ENCODE measurements around the gene LPGAT1.

Gene LPGAT1

DNA sequence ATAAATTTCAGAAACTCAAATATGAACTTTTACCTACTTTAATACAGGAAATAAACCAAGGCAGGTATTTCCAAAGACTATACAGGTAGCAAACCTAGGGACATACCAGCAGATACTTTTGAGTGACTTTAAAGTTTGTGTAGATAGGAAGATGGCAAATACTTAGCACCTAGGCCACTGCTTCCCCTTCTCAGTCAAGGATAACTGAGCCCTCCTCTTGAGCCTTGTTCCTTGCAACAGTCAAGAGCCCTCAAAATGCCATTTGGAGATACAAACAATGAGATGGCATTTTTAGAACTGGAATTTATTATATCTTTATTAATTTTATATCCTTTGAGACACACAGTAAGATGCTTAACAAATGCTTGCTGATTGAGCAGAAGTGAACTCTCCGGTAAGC lies 65.9 kb downstream of the LPGAT1 start:
- Histone ChIP-seq H3K4me3 (no peak overlapping the region), H3K27ac (no peak overlapping the region)
- DNase-seq (ENCODE audit: low spot score), result no peak
- no peak for TF ChIP-seq CTCF (IDR thresholded peaks at IDR 0.05)

- no peak for TF ChIP-seq CTCF (IDR thresholded peaks at IDR 0.05)
- DNase-seq (ENCODE audit: low spot score), result no peak
- Histone ChIP-seq H3K4me3 (no peak overlapping the region), H3K27ac (no peak overlapping the region)
Measured at GRCh38 chr1:211762206-211762605, 68.4 kb downstream of the LPGAT1 start.

GRCh38 chr1:211761400-211761799 lies 69.2 kb downstream of the LPGAT1 start:
- DNase-seq (ENCODE audit: low spot score), result no peak
- Histone ChIP-seq H3K27ac (no peak overlapping the region), H3K4me3 (no peak overlapping the region)
- TF ChIP-seq CTCF (IDR thresholded peaks at IDR 0.05), result no peak

DNA sequence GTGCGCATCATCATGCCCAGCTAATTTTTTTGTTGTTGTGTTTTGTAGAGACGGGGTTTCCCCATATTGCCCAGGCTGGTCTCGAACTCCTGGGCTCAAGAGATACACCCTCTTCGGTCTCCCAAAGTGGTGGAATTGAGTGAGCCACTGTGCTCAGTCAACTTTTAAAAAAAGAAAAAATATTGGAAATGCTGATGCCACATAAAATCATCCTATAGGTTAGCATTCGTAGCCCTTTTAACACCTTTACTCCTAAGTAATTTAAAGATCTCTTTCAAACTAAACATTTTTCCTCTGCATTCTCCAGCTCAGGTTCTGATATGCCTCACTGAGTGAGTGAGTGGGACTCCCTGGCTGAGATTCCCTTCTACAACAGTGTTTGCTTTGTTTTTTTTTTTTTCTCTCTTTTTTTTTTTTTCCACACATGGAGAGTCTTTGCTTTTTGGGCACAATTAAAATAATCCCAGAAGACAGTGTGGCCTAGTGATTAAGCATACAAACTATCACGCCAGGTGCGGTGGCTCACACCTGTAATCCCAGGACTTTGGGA lies 74.0 kb downstream of the LPGAT1 start:
- no peak for TF ChIP-seq CTCF (IDR thresholded peaks at IDR 0.05)

GRCh38 chr1:211753649-211754251 lies 76.8 kb downstream of the LPGAT1 start:
- no peak for DNase-seq (ENCODE audit: low spot score)
- no peak for TF ChIP-seq CTCF (IDR thresholded peaks at IDR 0.05)
- Histone ChIP-seq H3K27ac (no peak overlapping the region), H3K4me3 (no peak overlapping the region)

More for the DNA sequence above, 74.0 kb downstream of the LPGAT1 start:
- Histone ChIP-seq H3K27ac (no peak overlapping the region), H3K4me3 (no peak overlapping the region)
- no peak for DNase-seq (ENCODE audit: low spot score)

DNA sequence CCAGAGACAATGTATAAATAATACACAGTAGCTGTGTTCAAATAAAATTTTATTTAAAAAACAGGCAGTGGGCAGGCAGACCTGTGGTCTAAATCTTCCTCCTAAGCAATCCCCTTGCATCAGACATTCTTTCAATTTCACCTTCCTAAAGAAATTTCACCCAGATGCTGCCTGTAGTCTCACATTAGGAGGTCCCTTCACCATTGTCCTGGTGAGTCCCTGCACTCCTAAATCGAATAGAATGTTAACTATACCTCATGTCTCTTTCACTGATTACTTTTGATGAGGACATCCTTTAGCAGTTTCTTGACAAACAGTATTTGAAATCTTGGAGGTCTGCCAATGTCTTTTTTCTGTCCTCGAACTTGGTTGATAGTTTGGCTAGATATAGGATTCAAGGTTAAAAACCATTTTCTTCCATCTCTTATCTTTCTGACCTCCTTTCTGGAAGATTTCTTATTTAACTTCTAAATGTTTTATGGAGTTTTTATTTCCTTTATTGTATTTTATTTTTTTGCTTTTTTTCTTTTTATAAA lies 77.5 kb downstream of the LPGAT1 start:
- TF ChIP-seq CTCF (IDR thresholded peaks at IDR 0.05), result no peak
- no peak for DNase-seq (ENCODE audit: low spot score)
- Histone ChIP-seq H3K27ac (no peak overlapping the region), H3K4me3 (no peak overlapping the region)

DNA sequence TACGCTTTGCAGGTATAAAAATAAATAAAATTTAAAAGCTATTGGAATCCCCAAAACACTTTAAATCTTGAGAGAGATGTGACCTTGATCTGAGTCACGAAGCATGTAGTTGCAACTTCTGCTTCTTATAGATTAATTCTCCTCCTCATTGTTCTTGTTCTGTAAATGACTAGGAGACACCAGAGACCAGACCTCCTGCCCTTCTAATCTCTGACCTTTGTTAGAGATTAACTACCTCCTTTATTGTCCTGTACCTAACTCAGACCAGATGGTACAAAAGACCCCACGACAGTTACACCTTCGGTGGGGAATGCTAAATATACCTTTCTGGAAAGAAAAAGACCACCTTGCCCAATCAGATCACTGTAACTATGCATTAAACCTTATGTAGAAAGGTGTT lies 78.2 kb downstream of the LPGAT1 start:
- no peak for DNase-seq (ENCODE audit: low spot score)
- Histone ChIP-seq H3K27ac (no peak overlapping the region), H3K4me3 (no peak overlapping the region)
- no peak for TF ChIP-seq CTCF (IDR thresholded peaks at IDR 0.05)
